H9 (cell line): Measurements from ENCODE around the gene ZNF672. TPM values are rescaled to one million over a fixed set of nuclear protein-coding genes. Genes with fewer than 3 reads are reported as not detected.

Experiments
- DNase-seq: peaks from one replicate; pipeline ENCODE4 v3.0.0-alpha.2; 2017
- H2AFZ ChIP-seq: one replicate; pipeline ENCODE4 v1.6.1; 2013; ENCODE audit warnings: mild to moderate bottlenecking, low read length, control low read depth, moderate library complexity
- H2AK5ac ChIP-seq: 2 replicates; pipeline ENCODE4 v1.6.1; 2013; ENCODE audit warnings: low read length, control low read depth, mixed read lengths; ENCODE audit not compliant: insufficient read length
- H2BK120ac ChIP-seq: one replicate; pipeline ENCODE4 v1.6.1; 2013; ENCODE audit warnings: low read depth, mild to moderate bottlenecking, low read length, control low read depth, inconsistent platforms; ENCODE audit not compliant: poor library complexity, severe bottlenecking
- H2BK12ac ChIP-seq: 2 replicates; pipeline ENCODE4 v1.6.1; 2013; ENCODE audit warnings: low read length, control low read depth, mixed read lengths, low read depth; ENCODE audit not compliant: insufficient read length
- H2BK15ac ChIP-seq: 2 replicates; pipeline ENCODE4 v1.6.1; 2013; ENCODE audit warnings: low read depth, low read length, control low read depth
- H2BK20ac ChIP-seq: one replicate; pipeline ENCODE4 v1.6.1; 2013; ENCODE audit warnings: low read depth, mild to moderate bottlenecking, low read length, control low read depth, inconsistent platforms; ENCODE audit not compliant: poor library complexity, severe bottlenecking
- H2BK5ac ChIP-seq: 2 replicates; pipeline ENCODE4 v1.6.1; 2013; ENCODE audit warnings: low read length, control low read depth, mixed read lengths; ENCODE audit not compliant: insufficient read length
- H3K14ac ChIP-seq: 2 replicates; pipeline ENCODE4 v1.6.1; 2013; ENCODE audit warnings: low read length, control low read depth; ENCODE audit not compliant: insufficient read depth
- H3K18ac ChIP-seq: 2 replicates; pipeline ENCODE4 v1.6.1; 2013; ENCODE audit warnings: low read depth, mild to moderate bottlenecking, mixed read lengths, low read length, control low read depth; ENCODE audit not compliant: insufficient read length
- H3K23ac ChIP-seq: 2 replicates; pipeline ENCODE4 v1.6.1; 2013; ENCODE audit warnings: low read length, control low read depth, mixed read lengths, low read depth; ENCODE audit not compliant: insufficient read length
- H3K23me2 ChIP-seq: 2 replicates; pipeline ENCODE4 v1.6.1; 2013; ENCODE audit warnings: low read depth, mild to moderate bottlenecking, mixed read lengths, low read length, control low read depth; ENCODE audit not compliant: insufficient read length, poor library complexity, severe bottlenecking
- H3K27ac ChIP-seq: 2 replicates; pipeline ENCODE4 v1.5.1; 2013; ENCODE audit warnings: low read length, control low read depth, mixed read lengths, low read depth; ENCODE audit not compliant: insufficient read length
- H3K27me3 ChIP-seq: 2 replicates; pipeline ENCODE4 v1.6.1; 2013; ENCODE audit warnings: low read length, control low read depth, inconsistent platforms; ENCODE audit not compliant: insufficient read depth
- H3K4ac ChIP-seq: 2 replicates; pipeline ENCODE4 v1.6.1; 2013; ENCODE audit warnings: low read depth, mild to moderate bottlenecking, control low read depth, inconsistent platforms, low read length, moderate library complexity
- H3K4me1 ChIP-seq: 2 replicates; pipeline ENCODE4 v1.6.1; 2013; ENCODE audit warnings: low read length, control low read depth, inconsistent platforms; ENCODE audit not compliant: insufficient read depth
- H3K4me2 ChIP-seq: 2 replicates; pipeline ENCODE4 v1.6.1; 2013; ENCODE audit warnings: low read length, control low read depth, mixed read lengths; ENCODE audit not compliant: insufficient read length, insufficient read depth
- H3K56ac ChIP-seq: 2 replicates; pipeline ENCODE4 v1.6.1; 2013; ENCODE audit warnings: low read depth, mild to moderate bottlenecking, mixed read lengths, low read length, control low read depth; ENCODE audit not compliant: insufficient read length
- H3K79me1 ChIP-seq: 2 replicates; pipeline ENCODE4 v1.6.1; 2013; ENCODE audit warnings: low read depth, mild to moderate bottlenecking, moderate library complexity, low read length, control low read depth, inconsistent platforms; ENCODE audit not compliant: insufficient read depth, poor library complexity, severe bottlenecking
- H3K79me2 ChIP-seq: 2 replicates; pipeline ENCODE4 v1.6.1; 2013; ENCODE audit warnings: low read length, control low read depth, inconsistent platforms; ENCODE audit not compliant: insufficient read depth
- H3K9ac ChIP-seq: 2 replicates; pipeline ENCODE4 v1.6.1; 2013; ENCODE audit warnings: low read length, control low read depth, mixed read lengths; ENCODE audit not compliant: insufficient read length; ENCODE audit errors: extremely low read depth
- H3K9me3 ChIP-seq: one replicate; pipeline ENCODE4 v1.6.1; 2013; ENCODE audit warnings: low read depth, low read length, inconsistent platforms; ENCODE audit not compliant: control insufficient read depth
- H3T11ph ChIP-seq: one replicate; pipeline ENCODE4 v1.6.1; 2013; ENCODE audit warnings: mild to moderate bottlenecking, low read length, control low read depth, inconsistent platforms
- H4K20me1 ChIP-seq: one replicate; pipeline ENCODE4 v1.6.1; 2013; ENCODE audit not compliant: control insufficient read depth, insufficient read length, insufficient read depth
- H4K5ac ChIP-seq: 2 replicates; pipeline ENCODE4 v1.6.1; 2013; ENCODE audit warnings: low read depth, mild to moderate bottlenecking, mixed read lengths, low read length, control low read depth; ENCODE audit not compliant: insufficient read length
- H4K8ac ChIP-seq: replicated peaks from 2 replicates; pipeline ENCODE4 v1.6.1; 2013; ENCODE audit warnings: low read length, control low read depth, mixed read lengths, low read depth; ENCODE audit not compliant: insufficient read length
- H4K91ac ChIP-seq: 2 replicates; pipeline ENCODE4 v1.6.1; 2013; ENCODE audit warnings: low read depth, mild to moderate bottlenecking, moderate library complexity, mixed read lengths, low read length, control low read depth; ENCODE audit not compliant: insufficient read length
- H3K27ac Mint-ChIP-seq, 3 experiments: 2 replicates in 2 of 3; 3 replicates in 1 of 3; pipeline ENCODE4 v1.8.0; 2020 to 2021; ENCODE audit warnings: mixed read lengths in 3 of 3, mild to moderate bottlenecking in 1 of 3, moderate library complexity in 1 of 3
- H3K27me3 Mint-ChIP-seq: 2 replicates; pipeline ENCODE4 v1.8.0; 2021; ENCODE audit warnings: low read depth, mild to moderate bottlenecking, moderate library complexity, mixed read lengths
- H3K36me3 Mint-ChIP-seq, 3 experiments: 2 replicates in 2 of 3; 3 replicates in 1 of 3; pipeline ENCODE4 v1.8.0; 2020 to 2021; ENCODE audit warnings: low read depth in 3 of 3, mixed read lengths in 3 of 3; ENCODE audit not compliant: insufficient read depth in 1 of 3
- H3K4me1 Mint-ChIP-seq, 2 experiments: 2 replicates each; pipeline ENCODE4 v1.8.0; 2020; ENCODE audit warnings: mixed read lengths in 2 of 2
- H3K4me3 Mint-ChIP-seq, 2 experiments: 2 replicates in 1 of 2; 3 replicates in 1 of 2; pipeline ENCODE4 v1.8.0; 2020 to 2021; ENCODE audit warnings: mild to moderate bottlenecking in 2 of 2, mixed read lengths in 2 of 2, moderate library complexity in 1 of 2
- H3K9me3 Mint-ChIP-seq, 2 experiments: 2 replicates in 1 of 2; 3 replicates in 1 of 2; pipeline ENCODE4 v1.8.0; 2020; ENCODE audit warnings: mild to moderate bottlenecking in 2 of 2, mixed read lengths in 2 of 2, moderate library complexity in 1 of 2
- WGBS: extraction: QIAGEN DNeasy Blood & Tissue Kit; methylation state at CpG from one replicate; pipeline ENCODE4 v1.1.7; 2013; ENCODE audit warnings: missing lambda C conversion rate, low lambda C conversion rate, mixed read lengths; ENCODE audit not compliant: insufficient read length; ENCODE audit errors: extremely low coverage; 5-methylcytosine and 5-hydroxymethylcytosine counted together
- total RNA-seq: library from RNA; stranded (reverse); gene quantifications from 2 replicates; pipeline ENCODE4 v1.2.1, GENCODE V29; 2021
- TF ChIP-seq, protein P1 (sequence below): fragments of 200-600 bp; sonication (generic); conservative IDR thresholded peaks from 3 replicates; pipeline ENCODE4 v1.8.0; 2021; ENCODE audit warnings: antibody characterized with exemption, mild to moderate bottlenecking

The ZNF672 gene
- total RNA-seq, 1 experiment from 2014 or later: 29.4 TPM

DNA sequence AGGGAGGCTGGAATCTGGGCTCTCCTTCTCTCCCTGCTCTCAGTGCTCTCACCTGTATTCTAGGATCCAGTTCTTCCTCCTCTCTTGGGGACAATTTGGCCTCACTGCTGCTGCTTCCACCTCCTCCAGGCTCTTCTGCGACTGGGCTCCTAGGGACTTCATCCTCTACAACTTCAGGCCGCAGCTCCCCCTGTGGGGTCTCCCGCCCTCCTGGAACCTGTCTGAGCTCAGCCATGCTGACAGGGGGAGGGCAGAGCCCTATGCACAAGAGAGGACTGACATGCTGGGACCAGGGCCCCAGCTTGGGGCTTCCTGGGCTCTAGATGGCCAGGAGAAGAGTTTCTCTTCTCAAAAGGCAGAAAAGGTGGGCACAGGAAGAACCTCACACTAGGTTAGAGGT is 13.3 kb upstream of the ZNF672 start:
- no peaks in the 10 kb centered on the region for H3K27me3 Mint-ChIP-seq
- Histone ChIP-seq H2AK5ac (no peak overlapping the region), H4K91ac (no peak overlapping the region), H3K56ac (no peak overlapping the region), H3K79me2 (peaks cover 5% of the 10 kb centered on the region; the same call in 1 of the 2 replicates), H3K23ac (no peak overlapping the region), H3K79me1 (peaks cover 12% of the 10 kb centered on the region), H2BK20ac (no peak overlapping the region), H3T11ph (no peak overlapping the region), H4K5ac (no peak overlapping the region), H3K4ac (no peak overlapping the region; the same call in 1 of the 2 replicates), H3K9me3 (no peaks in the 10 kb centered on the region), H3K4me1 (no peaks in the 10 kb centered on the region), H3K27ac (no peak overlapping the region), H4K8ac (no peak overlapping the region), H3K23me2 (peaks cover 4% of the 10 kb centered on the region), H2BK12ac (no peak overlapping the region), H3K9ac (no peak overlapping the region), H2BK5ac (no peak overlapping the region), H2AFZ (no peak overlapping the region), H2BK120ac (no peak overlapping the region), H4K20me1 (no peaks in the 10 kb centered on the region), H3K27me3 (no peaks in the 10 kb centered on the region), H3K14ac (no peak overlapping the region), H2BK15ac (no peak overlapping the region), H3K18ac (no peak overlapping the region), H3K4me2 (peak overlapping the region; percentile 79)
- H3K4me3 Mint-ChIP-seq: peak overlapping the region; percentile 87 to 90
- no peak overlapping the region for H3K27ac Mint-ChIP-seq
- peaks cover 13 to 44% (median 36%) of the 10 kb centered on the region in 3 experiments; a peak in 6 of 7 replicates for H3K36me3 Mint-ChIP-seq
- no peak for DNase-seq
- peaks cover 19 to 24% of the 10 kb centered on the region in 2 experiments for H3K4me1 Mint-ChIP-seq
- WGBS: no CpG with 5 or more reads among the region's 3 CpGs
- no peaks in the 10 kb centered on the region; a peak in 3 of 5 replicates for H3K9me3 Mint-ChIP-seq
- TF ChIP-seq, protein P1, sequence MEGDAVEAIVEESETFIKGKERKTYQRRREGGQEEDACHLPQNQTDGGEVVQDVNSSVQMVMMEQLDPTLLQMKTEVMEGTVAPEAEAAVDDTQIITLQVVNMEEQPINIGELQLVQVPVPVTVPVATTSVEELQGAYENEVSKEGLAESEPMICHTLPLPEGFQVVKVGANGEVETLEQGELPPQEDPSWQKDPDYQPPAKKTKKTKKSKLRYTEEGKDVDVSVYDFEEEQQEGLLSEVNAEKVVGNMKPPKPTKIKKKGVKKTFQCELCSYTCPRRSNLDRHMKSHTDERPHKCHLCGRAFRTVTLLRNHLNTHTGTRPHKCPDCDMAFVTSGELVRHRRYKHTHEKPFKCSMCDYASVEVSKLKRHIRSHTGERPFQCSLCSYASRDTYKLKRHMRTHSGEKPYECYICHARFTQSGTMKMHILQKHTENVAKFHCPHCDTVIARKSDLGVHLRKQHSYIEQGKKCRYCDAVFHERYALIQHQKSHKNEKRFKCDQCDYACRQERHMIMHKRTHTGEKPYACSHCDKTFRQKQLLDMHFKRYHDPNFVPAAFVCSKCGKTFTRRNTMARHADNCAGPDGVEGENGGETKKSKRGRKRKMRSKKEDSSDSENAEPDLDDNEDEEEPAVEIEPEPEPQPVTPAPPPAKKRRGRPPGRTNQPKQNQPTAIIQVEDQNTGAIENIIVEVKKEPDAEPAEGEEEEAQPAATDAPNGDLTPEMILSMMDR: no peak
